GM12878 (cell line): Measurements from ENCODE around the gene EZH2. TPM values are rescaled to one million over a fixed set of nuclear protein-coding genes. Genes with fewer than 3 reads are reported as not detected.

ENCODE experiments used
- CBX5 ChIP-seq: sonication (generic); IDR thresholded peaks from 2 replicates; pipeline ENCODE4 v1.6.1; 2016; ENCODE audit warnings: low read depth, moderate library complexity, mild to moderate bottlenecking, inconsistent platforms
- CEBPB ChIP-seq, 2 experiments: fragments of 150-350 bp in 1 of 2; IDR thresholded peaks; 2 replicates each; pipeline ENCODE4 v1.6.1; 2012 to 2014; ENCODE audit warnings: low read depth in 2 of 2, low read length in 2 of 2, borderline replicate concordance in 1 of 2, inconsistent platforms in 1 of 2
- CREM ChIP-seq: IDR thresholded peaks from 2 replicates; pipeline ENCODE4 v1.6.1; 2014; ENCODE audit warnings: antibody characterized with exemption, low read depth
- ETV6 ChIP-seq, 2 experiments: fragments of 450-650 bp in 1 of 2; IDR thresholded peaks in 1 of 2; conservative IDR thresholded peaks in 1 of 2; 2 replicates each; pipeline ENCODE4 v1.6.1; 2014; ENCODE audit warnings: antibody characterized with exemption in 1 of 2, borderline replicate concordance in 1 of 2, low read depth in 1 of 2, mild to moderate bottlenecking in 1 of 2, moderate library complexity in 1 of 2
- FOXM1 ChIP-seq: IDR thresholded peaks from 2 replicates; pipeline ENCODE4 v1.6.1; 2012; ENCODE audit warnings: low read depth, mild to moderate bottlenecking, inconsistent platforms, low read length, moderate library complexity
- IKZF1 ChIP-seq: fragments of 450-650 bp; conservative IDR thresholded peaks from 2 replicates; pipeline ENCODE4 v1.6.1; 2017; ENCODE audit warnings: antibody characterized with exemption, mild to moderate bottlenecking
- JUNB ChIP-seq: IDR thresholded peaks from 2 replicates; pipeline ENCODE4 v1.6.1; 2016; ENCODE audit warnings: antibody characterized with exemption, mild to moderate bottlenecking
- YY1 ChIP-seq: IDR thresholded peaks from 2 replicates; pipeline ENCODE4 v1.6.1; 2011; ENCODE audit warnings: low read depth, mild to moderate bottlenecking, low read length
- polyA plus RNA-seq, 11 experiments: library from polyadenylated mRNA; depleted of rRNA in 4 of 11; unstranded in 6 of 11; stranded (reverse) in 5 of 11; fragments of >200 nt; fragmentation: Nextera tagmentation in 4 of 11; fragmentation: Illumina TruSeq in 1 of 11; extraction: Ambion mirVana in 4 of 11; extraction: Trizol in 1 of 11; gene quantifications; 1 replicate in 1 of 11; 2 replicates in 10 of 11; pipeline versions ENCODE4 v1.2.1 to v1.2.3, GENCODE V29; 2011 to 2016; ENCODE audit warnings: inconsistent platforms in 2 of 11, missing spikeins in 2 of 11, low read depth in 1 of 11
- total RNA-seq, 4 experiments: library from RNA; depleted of rRNA in 3 of 4; stranded (reverse); fragments of >200 nt in 3 of 4; fragmentation: Illumina TruSeq in 1 of 4; extraction: Trizol in 1 of 4; gene quantifications; 2 replicates each; pipeline versions ENCODE4 v1.2.1 to v1.2.3, GENCODE V29; 2013 to 2021
- TF ChIP-seq, protein P1 (sequence below): IDR thresholded peaks from 2 replicates; pipeline ENCODE4 v1.6.1; 2011; ENCODE audit warnings: low read depth, mild to moderate bottlenecking, low read length, moderate library complexity, borderline replicate concordance; ENCODE audit errors: extremely low read depth
- TF ChIP-seq, protein P2 (sequence below): fragments of 150-350 bp; IDR thresholded peaks from 2 replicates; pipeline ENCODE4 v1.6.1; 2014; ENCODE audit warnings: mild to moderate bottlenecking, low read depth, low read length
- TF ChIP-seq, protein P3 (sequence below): fragments of 450-650 bp; IDR thresholded peaks from 2 replicates; pipeline ENCODE4 v1.6.1; 2017; ENCODE audit warnings: mild to moderate bottlenecking, moderate library complexity
- TF ChIP-seq, protein P4 (sequence below): fragments of 450-650 bp; formaldehyde crosslinking; IDR thresholded peaks from 2 replicates; pipeline ENCODE4 v1.4.0; 2022; ENCODE audit warnings: mild to moderate bottlenecking, moderate library complexity
- TF ChIP-seq, protein P5 (sequence below): fragments of 450-650 bp; formaldehyde crosslinking; IDR thresholded peaks from 2 replicates; pipeline ENCODE4 v1.5.0; 2022; ENCODE audit warnings: mild to moderate bottlenecking, missing genetic modification characterization
- TF ChIP-seq, protein P6 (sequence below): IDR thresholded peaks from 2 replicates; pipeline ENCODE4 v1.6.1; 2011; ENCODE audit warnings: borderline replicate concordance, low read depth, mild to moderate bottlenecking, moderate library complexity, low read length; ENCODE audit not compliant: insufficient read depth, poor library complexity, severe bottlenecking

Gene EZH2
- total and polyA plus RNA-seq, 10 of the 15 experiments (the other 5 are each of a cell fraction or from before 2014, with no cell fraction given) = 19.4 to 69.6 (median 40.8) TPM

DNA sequence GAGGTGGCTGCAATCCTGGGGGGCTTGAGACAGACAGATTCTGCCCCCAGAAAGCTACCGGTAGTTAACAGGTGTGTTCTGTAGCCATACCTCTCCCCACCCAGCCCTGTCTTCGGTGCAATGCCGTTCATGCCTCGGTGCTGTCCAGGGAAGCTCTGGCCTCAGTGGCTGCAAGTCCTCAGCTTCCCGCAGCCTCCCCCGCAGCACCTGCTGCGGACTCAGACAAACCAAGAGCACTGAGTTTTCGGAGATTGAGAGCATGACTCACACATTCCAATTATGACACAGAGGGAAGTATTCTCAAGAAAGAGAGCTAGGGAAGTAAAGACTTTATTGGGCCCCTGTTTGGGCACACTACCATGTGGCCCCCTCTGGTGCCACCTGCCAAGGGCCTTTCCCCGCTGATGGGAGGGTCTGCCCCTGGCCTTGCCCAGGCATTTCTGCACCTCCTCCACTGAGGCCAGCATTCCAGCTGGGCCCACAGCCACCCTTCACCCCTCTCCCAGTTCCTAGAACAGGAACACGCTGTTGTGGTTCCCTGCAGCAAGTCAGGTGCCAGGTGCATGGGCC is 30.2 kb upstream of the EZH2 start (continued):
- TF ChIP-seq ETV6 (conservative IDR thresholded peaks at IDR 0.05 in 1 of 2, IDR thresholded peaks at IDR 0.05 in 1 of 2; ENCODE audit: borderline replicate concordance in 1 of 2, low read depth in 1 of 2) (no peak), FOXM1 (peak; percentile 76; the same call in 1 of the 2 replicates), YY1 (no peak), CEBPB (IDR thresholded peaks at IDR 0.05; ENCODE audit: borderline replicate concordance in 1 of 2, low read depth in 2 of 2, low read length in 2 of 2) (no peak), CBX5 (no peak), IKZF1 (peak; percentile 65), JUNB (peak; percentile 86), CREM (peak; percentile 33; the same call in 1 of the 2 replicates)
- TF ChIP-seq, protein P1, sequence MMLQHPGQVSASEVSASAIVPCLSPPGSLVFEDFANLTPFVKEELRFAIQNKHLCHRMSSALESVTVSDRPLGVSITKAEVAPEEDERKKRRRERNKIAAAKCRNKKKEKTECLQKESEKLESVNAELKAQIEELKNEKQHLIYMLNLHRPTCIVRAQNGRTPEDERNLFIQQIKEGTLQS = no peak
- TF ChIP-seq, protein P2, sequence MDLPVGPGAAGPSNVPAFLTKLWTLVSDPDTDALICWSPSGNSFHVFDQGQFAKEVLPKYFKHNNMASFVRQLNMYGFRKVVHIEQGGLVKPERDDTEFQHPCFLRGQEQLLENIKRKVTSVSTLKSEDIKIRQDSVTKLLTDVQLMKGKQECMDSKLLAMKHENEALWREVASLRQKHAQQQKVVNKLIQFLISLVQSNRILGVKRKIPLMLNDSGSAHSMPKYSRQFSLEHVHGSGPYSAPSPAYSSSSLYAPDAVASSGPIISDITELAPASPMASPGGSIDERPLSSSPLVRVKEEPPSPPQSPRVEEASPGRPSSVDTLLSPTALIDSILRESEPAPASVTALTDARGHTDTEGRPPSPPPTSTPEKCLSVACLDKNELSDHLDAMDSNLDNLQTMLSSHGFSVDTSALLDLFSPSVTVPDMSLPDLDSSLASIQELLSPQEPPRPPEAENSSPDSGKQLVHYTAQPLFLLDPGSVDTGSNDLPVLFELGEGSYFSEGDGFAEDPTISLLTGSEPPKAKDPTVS = no peak
- TF ChIP-seq, protein P3, sequence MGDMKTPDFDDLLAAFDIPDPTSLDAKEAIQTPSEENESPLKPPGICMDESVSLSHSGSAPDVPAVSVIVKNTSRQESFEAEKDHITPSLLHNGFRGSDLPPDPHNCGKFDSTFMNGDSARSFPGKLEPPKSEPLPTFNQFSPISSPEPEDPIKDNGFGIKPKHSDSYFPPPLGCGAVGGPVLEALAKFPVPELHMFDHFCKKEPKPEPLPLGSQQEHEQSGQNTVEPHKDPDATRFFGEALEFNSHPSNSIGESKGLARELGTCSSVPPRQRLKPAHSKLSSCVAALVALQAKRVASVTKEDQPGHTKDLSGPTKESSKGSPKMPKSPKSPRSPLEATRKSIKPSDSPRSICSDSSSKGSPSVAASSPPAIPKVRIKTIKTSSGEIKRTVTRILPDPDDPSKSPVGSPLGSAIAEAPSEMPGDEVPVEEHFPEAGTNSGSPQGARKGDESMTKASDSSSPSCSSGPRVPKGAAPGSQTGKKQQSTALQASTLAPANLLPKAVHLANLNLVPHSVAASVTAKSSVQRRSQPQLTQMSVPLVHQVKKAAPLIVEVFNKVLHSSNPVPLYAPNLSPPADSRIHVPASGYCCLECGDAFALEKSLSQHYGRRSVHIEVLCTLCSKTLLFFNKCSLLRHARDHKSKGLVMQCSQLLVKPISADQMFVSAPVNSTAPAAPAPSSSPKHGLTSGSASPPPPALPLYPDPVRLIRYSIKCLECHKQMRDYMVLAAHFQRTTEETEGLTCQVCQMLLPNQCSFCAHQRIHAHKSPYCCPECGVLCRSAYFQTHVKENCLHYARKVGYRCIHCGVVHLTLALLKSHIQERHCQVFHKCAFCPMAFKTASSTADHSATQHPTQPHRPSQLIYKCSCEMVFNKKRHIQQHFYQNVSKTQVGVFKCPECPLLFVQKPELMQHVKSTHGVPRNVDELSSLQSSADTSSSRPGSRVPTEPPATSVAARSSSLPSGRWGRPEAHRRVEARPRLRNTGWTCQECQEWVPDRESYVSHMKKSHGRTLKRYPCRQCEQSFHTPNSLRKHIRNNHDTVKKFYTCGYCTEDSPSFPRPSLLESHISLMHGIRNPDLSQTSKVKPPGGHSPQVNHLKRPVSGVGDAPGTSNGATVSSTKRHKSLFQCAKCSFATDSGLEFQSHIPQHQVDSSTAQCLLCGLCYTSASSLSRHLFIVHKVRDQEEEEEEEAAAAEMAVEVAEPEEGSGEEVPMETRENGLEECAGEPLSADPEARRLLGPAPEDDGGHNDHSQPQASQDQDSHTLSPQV = no peak
- TF ChIP-seq, protein P4, sequence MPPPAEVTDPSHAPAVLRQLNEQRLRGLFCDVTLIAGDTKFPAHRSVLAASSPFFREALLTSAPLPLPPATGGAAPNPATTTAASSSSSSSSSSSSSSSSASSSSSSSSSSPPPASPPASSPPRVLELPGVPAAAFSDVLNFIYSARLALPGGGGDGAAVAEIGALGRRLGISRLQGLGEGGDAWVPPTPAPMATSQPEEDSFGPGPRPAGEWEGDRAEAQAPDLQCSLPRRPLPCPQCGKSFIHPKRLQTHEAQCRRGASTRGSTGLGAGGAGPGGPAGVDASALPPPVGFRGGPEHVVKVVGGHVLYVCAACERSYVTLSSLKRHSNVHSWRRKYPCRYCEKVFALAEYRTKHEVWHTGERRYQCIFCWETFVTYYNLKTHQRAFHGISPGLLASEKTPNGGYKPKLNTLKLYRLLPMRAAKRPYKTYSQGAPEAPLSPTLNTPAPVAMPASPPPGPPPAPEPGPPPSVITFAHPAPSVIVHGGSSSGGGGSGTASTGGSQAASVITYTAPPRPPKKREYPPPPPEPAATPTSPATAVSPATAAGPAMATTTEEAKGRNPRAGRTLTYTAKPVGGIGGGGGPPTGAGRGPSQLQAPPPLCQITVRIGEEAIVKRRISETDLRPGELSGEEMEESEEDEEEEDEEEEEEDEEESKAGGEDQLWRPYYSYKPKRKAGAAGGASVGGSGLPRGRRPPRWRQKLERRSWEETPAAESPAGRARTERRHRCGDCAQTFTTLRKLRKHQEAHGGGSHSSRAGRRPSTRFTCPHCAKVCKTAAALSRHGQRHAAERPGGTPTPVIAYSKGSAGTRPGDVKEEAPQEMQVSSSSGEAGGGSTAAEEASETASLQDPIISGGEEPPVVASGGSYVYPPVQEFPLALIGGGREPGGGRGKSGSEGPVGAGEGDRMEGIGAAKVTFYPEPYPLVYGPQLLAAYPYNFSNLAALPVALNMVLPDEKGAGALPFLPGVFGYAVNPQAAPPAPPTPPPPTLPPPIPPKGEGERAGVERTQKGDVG (CRISPR knock-in tag) = no peak
- TF ChIP-seq, protein P5, sequence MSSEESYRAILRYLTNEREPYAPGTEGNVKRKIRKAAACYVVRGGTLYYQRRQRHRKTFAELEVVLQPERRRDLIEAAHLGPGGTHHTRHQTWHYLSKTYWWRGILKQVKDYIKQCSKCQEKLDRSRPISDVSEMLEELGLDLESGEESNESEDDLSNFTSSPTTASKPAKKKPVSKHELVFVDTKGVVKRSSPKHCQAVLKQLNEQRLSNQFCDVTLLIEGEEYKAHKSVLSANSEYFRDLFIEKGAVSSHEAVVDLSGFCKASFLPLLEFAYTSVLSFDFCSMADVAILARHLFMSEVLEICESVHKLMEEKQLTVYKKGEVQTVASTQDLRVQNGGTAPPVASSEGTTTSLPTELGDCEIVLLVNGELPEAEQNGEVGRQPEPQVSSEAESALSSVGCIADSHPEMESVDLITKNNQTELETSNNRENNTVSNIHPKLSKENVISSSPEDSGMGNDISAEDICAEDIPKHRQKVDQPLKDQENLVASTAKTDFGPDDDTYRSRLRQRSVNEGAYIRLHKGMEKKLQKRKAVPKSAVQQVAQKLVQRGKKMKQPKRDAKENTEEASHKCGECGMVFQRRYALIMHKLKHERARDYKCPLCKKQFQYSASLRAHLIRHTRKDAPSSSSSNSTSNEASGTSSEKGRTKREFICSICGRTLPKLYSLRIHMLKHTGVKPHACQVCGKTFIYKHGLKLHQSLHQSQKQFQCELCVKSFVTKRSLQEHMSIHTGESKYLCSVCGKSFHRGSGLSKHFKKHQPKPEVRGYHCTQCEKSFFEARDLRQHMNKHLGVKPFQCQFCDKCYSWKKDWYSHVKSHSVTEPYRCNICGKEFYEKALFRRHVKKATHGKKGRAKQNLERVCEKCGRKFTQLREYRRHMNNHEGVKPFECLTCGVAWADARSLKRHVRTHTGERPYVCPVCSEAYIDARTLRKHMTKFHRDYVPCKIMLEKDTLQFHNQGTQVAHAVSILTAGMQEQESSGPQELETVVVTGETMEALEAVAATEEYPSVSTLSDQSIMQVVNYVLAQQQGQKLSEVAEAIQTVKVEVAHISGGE (CRISPR knock-in tag) = no peak
- TF ChIP-seq, protein P6, sequence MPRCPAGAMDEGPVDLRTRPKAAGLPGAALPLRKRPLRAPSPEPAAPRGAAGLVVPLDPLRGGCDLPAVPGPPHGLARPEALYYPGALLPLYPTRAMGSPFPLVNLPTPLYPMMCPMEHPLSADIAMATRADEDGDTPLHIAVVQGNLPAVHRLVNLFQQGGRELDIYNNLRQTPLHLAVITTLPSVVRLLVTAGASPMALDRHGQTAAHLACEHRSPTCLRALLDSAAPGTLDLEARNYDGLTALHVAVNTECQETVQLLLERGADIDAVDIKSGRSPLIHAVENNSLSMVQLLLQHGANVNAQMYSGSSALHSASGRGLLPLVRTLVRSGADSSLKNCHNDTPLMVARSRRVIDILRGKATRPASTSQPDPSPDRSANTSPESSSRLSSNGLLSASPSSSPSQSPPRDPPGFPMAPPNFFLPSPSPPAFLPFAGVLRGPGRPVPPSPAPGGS = peak; percentile 45
